HepG2 (cell line): ENCODE results near the gene HAPLN1. TPM values are rescaled to one million over a fixed set of nuclear protein-coding genes. Genes with fewer than 3 reads are reported as not detected.

Source experiments
- ATAC-seq: fragments of 200-7000 bp; cut with Tn5 transposase; 3 replicates; pipeline ENCODE4 v1.9.1; 2020; ENCODE audit warnings: mild to moderate bottlenecking, moderate library complexity
- BruUV-seq: library from RNA; stranded (reverse); fragments of 400-500 nt; replicated peaks from 2 replicates; lab custom pipeline; 2021; lab: Mats Ljungman, UMichigan
- CTCF ChIA-PET: fragments of 300-600 bp; formaldehyde crosslinking; extraction: SDS; loops from one replicate; lab custom pipeline; 2021; ENCODE audit warnings: low total read pairs, inconsistent platforms, low intra/inter-chr PET ratio; lab: Yijun Ruan, JAX
- POLR2A ChIA-PET: fragments of 350-600 bp; sonication (Branson Sonifier 250); formaldehyde crosslinking; loops from one replicate; lab custom pipeline; 2020; ENCODE audit warnings: antibody characterized with exemption, inconsistent platforms; lab: Yijun Ruan, JAX
- DNase-seq: peaks from one replicate; pipeline ENCODE4 v3.0.0-alpha.2; 2015; ENCODE audit warnings: low spot score
- FAIRE-seq: peaks from 3 replicates; lab custom pipeline; 2011; peaks lifted over from hg19 to GRCh38; lab: Jason Lieb, UNC
- H2AFZ ChIP-seq: one replicate; pipeline ENCODE4 v1.6.1; 2011; ENCODE audit warnings: low read length, inconsistent platforms
- H3K27ac ChIP-seq: fragments of 300-600 bp; 3 replicates; pipeline ENCODE4 v1.8.0; 2011; ENCODE audit warnings: mixed run types, mild to moderate bottlenecking, mixed read lengths, low read length, inconsistent platforms; ENCODE audit not compliant: insufficient read depth; ENCODE audit errors: extremely low read length
- H3K27me3 ChIP-seq, 2 experiments: fragments of 200-600 bp in 1 of 2; 2 replicates in 1 of 2; 3 replicates in 1 of 2; pipeline versions ENCODE4 v1.6.0 to v1.8.0; 2011; ENCODE audit warnings: low read length in 2 of 2, mild to moderate bottlenecking in 2 of 2, moderate library complexity in 2 of 2, inconsistent platforms in 1 of 2; ENCODE audit not compliant: insufficient read depth in 2 of 2, control insufficient read depth in 1 of 2
- H3K36me3 ChIP-seq, 2 experiments: fragments of 200-600 bp in 1 of 2; replicated peaks in 1 of 2; 2 replicates in 1 of 2; 3 replicates in 1 of 2; pipeline versions ENCODE4 v1.5.1 to v1.8.0; 2011; ENCODE audit warnings: low read length in 2 of 2, inconsistent platforms in 1 of 2; ENCODE audit not compliant: insufficient read depth in 2 of 2, control insufficient read depth in 1 of 2
- H3K4me1 ChIP-seq: 2 replicates; pipeline ENCODE4 v1.5.1; 2012; ENCODE audit warnings: low read length, inconsistent platforms; ENCODE audit not compliant: insufficient read depth
- H3K4me2 ChIP-seq: 2 replicates; pipeline ENCODE4 v1.6.0; 2011; ENCODE audit warnings: low read depth, low read length, inconsistent platforms
- H3K4me3 ChIP-seq, 3 experiments: fragments of 200-600 bp in 1 of 3; sonication (generic), shearing (Covaris generic) in 1 of 3; replicated peaks in 1 of 3; 2 replicates each; pipeline ENCODE4 v1.5.1; 2011 to 2016; ENCODE audit warnings: low read length in 3 of 3, inconsistent platforms in 2 of 3, low read depth in 2 of 3, mild to moderate bottlenecking in 2 of 3, control low read depth in 1 of 3, mixed read lengths in 1 of 3; ENCODE audit not compliant: insufficient read depth in 1 of 3
- H3K79me2 ChIP-seq: one replicate; pipeline ENCODE4 v1.6.1; 2011; ENCODE audit warnings: low read length, inconsistent platforms; ENCODE audit not compliant: insufficient read depth
- H3K9ac ChIP-seq: 2 replicates; pipeline ENCODE4 v1.6.0; 2011; ENCODE audit warnings: mild to moderate bottlenecking, low read depth, low read length, inconsistent platforms; ENCODE audit not compliant: insufficient read depth
- H3K9me3 ChIP-seq: 2 replicates; pipeline ENCODE4 v1.5.1; 2012; ENCODE audit warnings: mild to moderate bottlenecking, low read length
- H4K20me1 ChIP-seq: 2 replicates; pipeline ENCODE4 v1.6.0; 2011; ENCODE audit warnings: inconsistent platforms, mild to moderate bottlenecking, low read length, moderate library complexity; ENCODE audit not compliant: insufficient read depth
- AKAP8 ChIP-seq: sonication (generic); formaldehyde crosslinking; IDR thresholded peaks from 2 replicates; pipeline ENCODE4 v1.5.1; 2020; ENCODE audit warnings: mild to moderate bottlenecking, missing genetic modification reagents
- FOXK1 ChIP-seq: sonication (generic); formaldehyde crosslinking; IDR thresholded peaks from 2 replicates; pipeline ENCODE4 v1.4.0; 2020; ENCODE audit warnings: low read depth, missing genetic modification reagents, borderline replicate concordance
- GPN1 ChIP-seq: sonication (generic); formaldehyde crosslinking; IDR thresholded peaks from 2 replicates; pipeline ENCODE4 v1.5.1; 2020; ENCODE audit warnings: missing genetic modification reagents, borderline replicate concordance
- HMGA1 ChIP-seq: sonication (generic); formaldehyde crosslinking; conservative IDR thresholded peaks from 2 replicates; pipeline ENCODE4 v1.4.0; 2020; ENCODE audit warnings: missing genetic modification reagents
- KAT7 ChIP-seq: IDR thresholded peaks from 2 replicates; pipeline ENCODE4 v1.6.1; 2018; ENCODE audit warnings: borderline replicate concordance, missing compliant biosample characterization
- NFE2 ChIP-seq: sonication (generic); formaldehyde crosslinking; IDR thresholded peaks from 2 replicates; pipeline ENCODE4 v1.4.0; 2020; ENCODE audit warnings: missing genetic modification reagents
- NR2F1 ChIP-seq, 2 experiments: fragments of 450-650 bp in 1 of 2; formaldehyde crosslinking in 1 of 2; IDR thresholded peaks; 2 replicates each; pipeline versions ENCODE4 v1.5.0 to v1.6.1; 2016 to 2020; ENCODE audit warnings: mild to moderate bottlenecking in 1 of 2, missing compliant biosample characterization in 1 of 2, missing genetic modification reagents in 1 of 2, moderate library complexity in 1 of 2
- PRMT3 ChIP-seq: sonication (generic); formaldehyde crosslinking; IDR thresholded peaks from 2 replicates; pipeline ENCODE4 v1.8.1; 2022; ENCODE audit warnings: low read depth, mild to moderate bottlenecking, moderate library complexity, missing genetic modification reagents, borderline replicate concordance
- RXRB ChIP-seq: IDR thresholded peaks from 2 replicates; pipeline ENCODE4 v1.6.1; 2016; ENCODE audit warnings: borderline replicate concordance, missing genetic modification reagents, missing compliant biosample characterization
- ZBTB20 ChIP-seq: sonication (generic); formaldehyde crosslinking; IDR thresholded peaks from 2 replicates; pipeline ENCODE4 v1.8.1; 2023; ENCODE audit warnings: missing genetic modification reagents, low read depth, mild to moderate bottlenecking, borderline replicate concordance
- ZBTB39 ChIP-seq: sonication (generic); formaldehyde crosslinking; IDR thresholded peaks from 2 replicates; pipeline ENCODE4 v1.5.0; 2020; ENCODE audit warnings: missing genetic modification reagents
- ZFP36L2 ChIP-seq: sonication (generic); formaldehyde crosslinking; IDR thresholded peaks from 2 replicates; pipeline ENCODE4 v1.4.0; 2020; ENCODE audit warnings: missing genetic modification reagents
- ZNF367 ChIP-seq: sonication (generic); formaldehyde crosslinking; IDR thresholded peaks from 2 replicates; pipeline ENCODE4 v1.4.0; 2020; ENCODE audit warnings: missing genetic modification reagents, borderline replicate concordance
- ZNF766 ChIP-seq: sonication (generic); formaldehyde crosslinking; IDR thresholded peaks from 2 replicates; pipeline ENCODE4 v1.5.0; 2020; ENCODE audit warnings: missing genetic modification reagents, borderline replicate concordance
- WGBS: methylation state at CpG from one replicate; pipeline ENCODE4 v1.1.6; 2017; ENCODE audit warnings: low lambda C conversion rate; 5-methylcytosine and 5-hydroxymethylcytosine counted together
- in situ Hi-C: cut with HindIII; loops from 2 replicates; pipeline ENCODE4 v1.10.0; 2017; ENCODE audit warnings: low pct_unique_long_range_greater_than_20kb; ENCODE audit not compliant: extremely low pct_ligation_motif_present
- intact Hi-C: fragments of 100-400 bp; cut with micrococcal nuclease; formaldehyde crosslinking; loops from one replicate; pipeline ENCODE4 v1.10.0; 2022; ENCODE audit not compliant: unreplicated experiment
- polyA plus RNA-seq, 8 experiments: library from polyadenylated mRNA; depleted of rRNA in 3 of 8; stranded (reverse) in 7 of 8; unstranded in 1 of 8; fragments of >200 nt; fragmentation: Illumina TruSeq in 4 of 8; extraction: Trizol in 4 of 8; gene quantifications; 2 replicates each; pipeline versions ENCODE4 v1.2.1 to v1.2.3, GENCODE V29; 2011 to 2016; ENCODE audit warnings: low read depth in 4 of 8, missing spikeins in 1 of 8, mixed read lengths in 1 of 8; ENCODE audit not compliant: insufficient read depth in 1 of 8
- total RNA-seq, 5 experiments: library from RNA; depleted of rRNA; stranded (reverse); fragments of >200 nt; fragmentation: Illumina TruSeq; extraction: Trizol; gene quantifications; 2 replicates each; pipeline ENCODE4 v1.2.3, GENCODE V29; 2016; ENCODE audit warnings: low read depth in 1 of 5

The HAPLN1 gene
- total and polyA plus RNA-seq, 2 of the 13 experiments (the other 11 are each of a cell fraction or from before 2014, with no cell fraction given), result not detected

GRCh38 chr5:83751201-83751600 is 30.5 kb upstream of the HAPLN1 start (continued):
- TF ChIP-seq ZBTB39 (CRISPR knock-in tag), result no peak

- Histone ChIP-seq H3K9me3 (no peaks in the 10 kb centered on the region), H4K20me1 (no peaks in the 10 kb centered on the region), H3K4me1 (no peaks in the 10 kb centered on the region), H3K79me2 (no peaks in the 10 kb centered on the region), H3K4me3 (no peak overlapping the region), H3K4me2 (no peak overlapping the region), H3K36me3 (no peaks in the 10 kb centered on the region), H3K9ac (no peak overlapping the region), H2AFZ (no peak overlapping the region), H3K27me3 (no peaks in the 10 kb centered on the region), H3K27ac (no peak overlapping the region)
- ChIA-PET POLR2A (no interaction called here), CTCF (no interaction called here)
- no peak for ATAC-seq
- intact Hi-C loops, result no loop called here
- no TSS peak for BruUV-seq
- WGBS, result 3% methylated on average over 1 of the region's 1 CpG
- no peak for DNase-seq
- in situ Hi-C loops, result no loop called here
- TF ChIP-seq ZBTB20 (CRISPR knock-in tag), result no peak
- no peak for TF ChIP-seq NR2F1 (CRISPR knock-in tag; IDR thresholded peaks at IDR 0.05)
- TF ChIP-seq RXRB, result no peak
- TF ChIP-seq ZFP36L2 (CRISPR knock-in tag), result no peak
- no peak for TF ChIP-seq KAT7
- no peak for TF ChIP-seq GPN1
- TF ChIP-seq AKAP8 (CRISPR knock-in tag), result no peak
- TF ChIP-seq ZNF766 (CRISPR knock-in tag), result no peak
- no peak for TF ChIP-seq ZNF367 (CRISPR knock-in tag)
- no peak for TF ChIP-seq PRMT3
- no peak for TF ChIP-seq HMGA1 (CRISPR knock-in tag)
- no peak for TF ChIP-seq FOXK1 (CRISPR knock-in tag)
- TF ChIP-seq NFE2 (CRISPR knock-in tag), result no peak
- FAIRE-seq, result no peak
These were observed 30.1 kb upstream of the HAPLN1 start for GRCh38 chr5:83750749-83751148.
